ENCODE results near the gene TIFAB.

The TIFAB gene

GRCh38 chr5:135441350-135441831, 10.8 kb downstream of the TIFAB start:
- DNase-seq = no peak

GRCh38 chr5:135440916-135441315, 11.2 kb downstream of the TIFAB start:
- no peak for DNase-seq

GRCh38 chr5:135439231-135440205, 12.6 kb downstream of the TIFAB start:
- no peak for DNase-seq

GRCh38 chr5:135438636-135439221, 13.4 kb downstream of the TIFAB start:
- no peak for DNase-seq

- DNase-seq = no peak
Observed at GRCh38 chr5:135437796-135438560, 14.2 kb downstream of the TIFAB start.

GRCh38 chr5:135437422-135437795, 14.7 kb downstream of the TIFAB start:
- no peak for DNase-seq

GRCh38 chr5:135436951-135437418, 15.2 kb downstream of the TIFAB start:
- no peak for DNase-seq

- no peak for DNase-seq
Observed at GRCh38 chr5:135435467-135436330, 16.5 kb downstream of the TIFAB start.

- DNase-seq = no peak
Observed at GRCh38 chr5:135434591-135435466, 17.3 kb downstream of the TIFAB start.

- no peak for DNase-seq
Observed at GRCh38 chr5:135433681-135434426, 18.3 kb downstream of the TIFAB start.

- DNase-seq = no peak
Observed at GRCh38 chr5:135432113-135432512, 20.0 kb downstream of the TIFAB start.

- DNase-seq = no peak
Observed at GRCh38 chr5:135430135-135430437, 22.1 kb downstream of the TIFAB start.

- no peak for DNase-seq
Observed at GRCh38 chr5:135429301-135430134, 22.6 kb downstream of the TIFAB start.

- DNase-seq = no peak
Observed at GRCh38 chr5:135428586-135428985, 23.6 kb downstream of the TIFAB start.

- peak; percentile 36 for DNase-seq
Observed at GRCh38 chr5:135426102-135427082, 25.8 kb downstream of the TIFAB start.

GRCh38 chr5:135425641-135426040, 26.5 kb downstream of the TIFAB start:
- DNase-seq = no peak

GRCh38 chr5:135423846-135424168, 28.3 kb downstream of the TIFAB start:
- DNase-seq = no peak

GRCh38 chr5:135423146-135423845, 28.9 kb downstream of the TIFAB start:
- DNase-seq = no peak

All from activated gamma-delta T cell treated with Interleukin-2 at 50 U/mL for 16 hours (primary cell).